NCI-H510A (cell line): Measurements from ENCODE around the gene GPR171.

Experiments
- DNase-seq: peaks from one replicate; lab custom pipeline; 2025; lab: John Stamatoyannopoulos, UW

Gene GPR171

DNA sequence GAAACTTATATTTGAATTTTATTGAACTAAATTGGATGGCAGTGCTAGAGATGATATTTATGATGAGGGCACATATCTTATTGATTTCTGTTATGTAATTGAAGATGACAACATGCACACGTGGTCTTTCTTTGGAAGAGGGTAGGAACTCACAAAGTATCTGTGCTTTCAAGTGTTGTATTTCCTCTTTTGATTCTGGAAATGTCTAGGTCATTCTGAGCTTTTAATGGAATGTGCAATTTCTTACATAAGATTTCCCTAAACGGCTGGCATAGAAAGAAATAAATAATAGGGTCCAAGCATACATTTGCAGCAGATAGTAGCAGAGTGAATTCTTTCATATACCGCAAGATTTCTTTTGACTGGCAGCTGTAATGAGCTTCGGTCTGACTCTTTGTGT is 10.1 kb upstream of the GPR171 start:
- DNase-seq = no peak

DNA sequence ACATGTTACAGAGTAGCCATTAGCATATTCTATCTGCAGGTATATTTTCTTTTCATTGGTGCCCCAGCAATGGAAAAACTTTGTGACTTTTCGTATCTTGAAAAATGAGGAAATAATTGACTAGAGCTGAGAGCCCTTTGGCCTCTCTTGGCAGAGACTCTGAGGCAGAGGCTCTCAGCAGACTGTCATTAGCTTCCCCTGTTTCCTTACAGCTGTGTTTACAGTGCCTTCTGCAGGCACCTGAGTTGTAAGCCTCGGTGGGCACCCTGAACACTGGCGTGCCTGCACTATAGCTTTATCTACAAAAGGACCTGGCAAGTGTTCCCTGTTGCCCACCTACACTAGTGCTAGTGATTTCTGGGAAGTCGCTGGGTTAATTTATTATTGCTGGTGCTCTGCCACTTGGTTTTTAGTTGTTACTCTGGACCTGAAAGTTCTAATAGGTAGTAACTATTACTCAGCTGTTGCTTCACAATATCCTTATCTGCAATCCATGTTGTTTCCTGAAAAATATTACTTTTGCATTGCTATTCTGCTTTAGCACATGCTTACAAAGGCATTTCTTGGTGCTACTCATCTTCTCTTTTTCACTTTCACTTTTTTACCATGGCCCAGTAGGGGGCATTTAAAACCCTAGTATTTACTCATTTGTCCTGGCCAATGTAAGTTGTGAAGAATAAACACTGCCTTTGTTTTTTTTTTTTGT is 7.8 kb upstream of the GPR171 start:
- DNase-seq = no peak

DNA sequence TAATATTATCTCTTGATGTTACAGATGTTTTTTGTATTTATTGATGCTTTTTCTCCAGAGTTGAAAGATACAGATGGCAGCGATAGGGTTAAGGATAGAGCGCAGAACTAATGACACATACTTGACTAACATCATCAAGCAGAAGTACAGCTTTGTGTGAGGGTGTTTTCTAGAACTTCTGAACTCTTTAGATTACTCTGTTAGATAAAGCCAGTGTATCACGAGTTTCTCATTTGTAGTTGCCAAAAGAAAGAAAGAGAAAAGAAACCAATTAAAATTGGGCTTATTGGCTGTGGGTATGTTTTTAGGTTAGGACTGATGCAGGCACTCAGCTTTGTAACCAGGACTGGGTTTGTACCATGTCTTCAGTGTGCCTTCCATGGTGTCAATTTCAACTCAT is 6.6 kb upstream of the GPR171 start:
- DNase-seq = no peak

DNA sequence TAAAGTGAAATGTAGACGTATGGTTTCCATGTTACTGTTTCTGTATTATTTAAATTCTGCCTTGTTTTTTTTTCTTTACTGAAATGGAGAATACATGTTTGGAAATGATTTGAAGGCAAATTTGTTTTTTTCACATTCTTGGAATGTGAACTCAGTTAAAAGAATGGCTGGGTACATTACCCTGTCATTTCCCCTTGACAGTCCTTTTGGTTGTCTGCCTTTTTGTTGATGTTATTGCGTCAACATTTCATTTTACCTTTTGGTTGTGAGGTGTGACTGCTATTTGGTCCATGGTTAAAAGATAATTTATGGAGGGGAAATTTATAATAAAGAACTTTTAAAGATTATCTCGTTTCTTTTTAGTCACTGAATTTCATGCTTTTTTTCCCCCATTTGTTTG is 3.2 kb upstream of the GPR171 start:
- DNase-seq = no peak

DNA sequence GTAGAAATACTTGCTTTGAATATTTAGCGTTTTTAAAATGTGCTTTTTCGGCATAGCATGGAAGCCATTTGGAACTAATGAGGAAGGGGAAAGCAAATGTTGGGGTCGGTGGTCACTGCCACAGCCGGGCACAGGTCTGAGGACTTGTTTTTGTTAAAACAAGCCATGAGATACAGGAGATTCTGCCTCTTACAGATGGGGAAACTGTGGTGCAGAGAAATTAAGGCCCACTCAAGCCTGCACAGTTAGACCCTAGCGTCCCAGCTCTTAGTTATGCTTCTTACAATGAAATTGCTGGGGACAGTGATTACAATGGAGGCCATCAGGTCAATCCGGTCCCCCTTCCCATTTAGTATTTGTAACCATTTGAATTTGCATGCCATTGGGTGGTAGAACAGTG is 2.5 kb upstream of the GPR171 start:
- no peak for DNase-seq

DNA sequence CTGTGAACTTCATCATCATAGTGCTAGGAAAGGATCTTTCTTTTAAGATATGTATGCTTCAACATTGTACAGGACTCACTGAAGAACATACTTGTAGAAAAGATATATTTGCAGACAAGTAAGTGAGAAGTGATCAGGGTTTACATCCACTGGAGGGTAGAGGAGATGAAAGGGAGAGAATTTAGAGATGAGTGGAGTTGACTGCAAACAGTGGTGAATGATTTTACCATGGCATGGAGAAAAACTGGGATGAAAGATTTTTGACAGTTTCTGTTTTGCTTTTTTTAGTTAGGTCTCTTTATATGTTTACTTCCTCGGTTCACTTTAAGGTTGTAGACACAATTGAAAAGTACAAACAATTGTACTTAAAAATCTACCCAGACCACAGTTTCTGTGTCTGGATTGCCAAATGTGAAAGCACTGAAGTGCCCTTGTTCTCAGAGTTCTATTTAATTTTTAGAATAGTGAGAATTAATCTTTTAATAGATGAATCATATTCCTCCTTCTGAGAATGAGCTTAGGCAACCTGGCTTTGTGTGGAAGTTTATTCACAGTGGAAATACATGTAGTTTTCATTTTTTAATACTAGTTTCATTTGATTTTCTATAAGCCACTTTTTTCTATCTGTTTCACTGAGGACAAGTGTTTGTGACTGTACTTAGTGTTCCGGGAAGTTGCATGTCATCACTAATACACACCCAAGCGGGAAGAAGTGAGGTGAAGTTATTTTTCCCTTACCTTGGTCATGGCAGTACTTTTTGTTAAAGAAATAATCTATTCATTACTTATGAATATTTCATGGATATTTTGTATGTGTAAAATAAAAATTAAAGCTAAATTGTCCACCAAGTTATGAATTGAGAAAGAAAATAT is 1.8 kb upstream of the GPR171 start:
- no peak for DNase-seq

DNA sequence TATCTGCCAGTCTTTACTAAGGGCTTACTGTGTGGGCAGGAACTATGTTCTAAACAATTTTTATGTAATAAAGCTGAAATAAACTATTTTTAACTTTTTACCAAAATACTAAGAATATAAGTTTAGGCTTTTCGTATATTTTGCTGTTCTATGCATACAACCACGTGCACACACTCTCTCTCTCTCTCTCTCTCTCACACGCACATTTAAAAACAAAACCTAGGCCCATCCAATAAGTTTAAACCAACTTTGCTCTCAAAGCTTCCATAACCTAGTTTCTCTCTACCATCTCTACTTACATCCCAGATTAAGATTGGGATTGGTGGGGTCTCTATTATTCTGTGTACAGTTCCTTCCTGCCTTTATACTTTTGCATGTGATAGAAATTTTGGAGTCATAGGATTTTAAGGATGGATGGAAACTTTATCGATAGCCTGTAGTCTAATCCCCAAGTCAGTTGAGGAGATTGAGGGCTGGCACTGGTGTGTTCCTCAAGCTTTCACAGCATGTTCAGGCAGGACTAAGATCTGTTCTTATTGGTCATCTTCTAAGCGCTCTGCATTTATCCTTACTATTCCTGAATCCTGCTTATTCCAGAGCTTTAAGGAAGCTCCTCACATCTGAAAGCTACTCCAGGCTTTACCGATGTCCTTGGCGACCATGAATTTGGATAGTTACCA is 1.8 kb downstream of the GPR171 start:
- no peak for DNase-seq

DNA sequence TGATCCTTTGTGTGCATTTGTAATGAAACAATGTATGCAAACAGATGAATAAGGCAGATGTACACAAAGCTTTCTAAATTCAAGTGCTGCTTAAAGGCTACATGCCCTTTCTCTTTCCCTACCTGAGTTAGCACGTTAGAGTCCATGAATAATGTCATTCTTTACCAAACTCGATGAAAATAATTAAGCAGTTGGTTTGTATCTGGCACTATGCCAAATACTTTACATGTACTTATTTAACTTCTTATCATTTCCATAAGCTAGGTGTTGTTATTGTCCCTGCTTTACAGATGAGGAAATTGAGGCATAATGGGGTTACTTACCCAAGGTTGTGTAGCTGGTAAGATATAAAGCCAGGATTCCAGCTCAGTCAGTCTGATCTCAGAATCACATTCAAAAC is 2.4 kb downstream of the GPR171 start:
- DNase-seq = no peak

DNA sequence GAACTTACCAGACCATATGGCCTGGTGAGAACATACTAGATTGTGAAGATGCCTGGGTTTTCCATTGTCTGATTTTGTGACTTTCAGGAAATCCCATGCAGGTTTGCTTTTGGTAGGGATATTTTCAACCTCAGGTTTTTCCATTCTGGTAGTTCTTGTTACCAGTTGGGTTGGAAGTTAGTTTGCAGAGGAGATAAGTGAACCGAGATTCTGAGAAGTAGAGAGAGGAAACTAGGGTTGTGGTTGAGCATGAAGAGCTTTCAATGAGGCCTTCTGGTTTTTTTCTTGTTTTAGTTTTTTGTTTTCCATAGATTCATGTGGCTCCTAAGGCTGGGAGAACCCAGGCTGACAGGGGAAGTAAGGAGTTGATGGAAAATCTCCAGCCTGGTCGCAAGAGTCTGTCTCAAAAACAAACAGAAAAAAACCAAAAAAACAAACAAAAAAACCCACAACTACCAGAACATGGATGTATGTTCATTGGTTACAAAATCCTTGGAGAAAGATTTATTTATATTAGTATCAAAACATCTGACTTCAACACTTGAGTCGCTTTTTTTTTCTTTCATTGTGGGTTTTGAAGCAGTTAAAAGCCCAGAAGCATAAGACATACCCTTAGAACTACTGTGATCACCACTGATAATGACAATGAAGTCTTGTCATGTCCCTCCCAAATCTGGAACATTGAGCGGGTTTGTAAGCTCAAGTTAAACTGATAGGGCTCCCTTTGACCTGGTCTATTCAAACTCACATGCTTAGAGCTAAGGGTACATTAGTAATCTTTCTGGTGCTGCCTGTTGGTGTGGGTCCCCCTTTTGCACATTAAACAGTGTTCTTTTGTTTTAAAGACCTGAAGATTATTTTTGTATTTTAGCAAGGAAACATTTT is 3.2 kb downstream of the GPR171 start:
- DNase-seq = no peak

DNA sequence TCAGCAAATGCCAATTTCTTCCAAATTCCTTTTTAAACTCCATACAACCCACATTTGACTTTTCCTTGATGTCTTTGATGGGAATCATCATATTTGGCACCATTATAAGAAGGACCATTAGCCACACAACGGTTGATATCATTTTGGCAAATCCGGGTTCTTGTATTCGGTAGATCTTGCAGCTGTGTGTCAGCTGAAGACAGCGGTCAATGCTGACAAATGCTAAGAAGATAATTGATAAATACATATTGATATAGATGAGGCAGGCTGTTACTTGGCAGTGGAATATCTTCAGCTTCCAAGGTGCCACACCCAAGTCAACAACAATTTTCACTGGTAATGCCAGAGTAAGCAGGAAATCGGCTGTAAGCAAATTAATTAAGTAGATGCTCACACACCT is 4.2 kb downstream of the GPR171 start:
- DNase-seq = no peak

DNA sequence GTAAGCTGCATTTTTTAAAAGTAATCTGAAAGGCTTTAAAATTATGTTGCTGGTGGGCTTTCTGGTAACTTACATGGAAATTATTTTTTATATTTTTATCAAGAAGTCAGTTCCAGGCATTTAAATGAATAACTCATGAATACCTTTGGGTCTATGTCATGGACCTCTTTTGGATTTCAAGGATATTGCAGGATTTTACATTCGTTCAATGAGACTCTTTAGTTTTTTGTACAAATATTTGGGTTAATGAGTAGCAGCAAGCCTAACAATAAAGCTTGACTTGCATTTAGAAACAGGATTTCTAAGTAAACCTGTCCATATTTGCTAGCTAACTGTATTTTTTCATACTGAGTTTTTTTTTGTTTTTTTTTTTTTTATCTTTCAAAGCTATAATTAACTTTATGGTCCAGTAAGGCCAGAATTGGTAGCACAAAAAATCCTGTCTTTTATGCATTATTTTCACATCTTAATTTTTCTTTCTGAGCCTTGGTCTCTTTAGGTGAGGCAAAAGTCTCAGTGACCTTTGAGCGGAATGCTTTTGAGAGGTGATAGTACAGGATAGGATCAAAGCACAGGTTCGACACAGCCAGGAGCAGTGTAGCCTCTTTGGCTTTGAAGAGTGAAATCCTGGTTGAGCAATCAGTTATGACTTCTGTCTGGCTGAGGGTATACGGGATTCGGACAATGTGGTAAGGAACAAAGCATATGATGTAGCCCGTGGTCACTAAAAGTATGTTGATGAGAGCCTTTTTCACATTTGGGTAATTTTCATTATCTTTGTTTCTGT is 4.8 kb downstream of the GPR171 start:
- DNase-seq = no peak

DNA sequence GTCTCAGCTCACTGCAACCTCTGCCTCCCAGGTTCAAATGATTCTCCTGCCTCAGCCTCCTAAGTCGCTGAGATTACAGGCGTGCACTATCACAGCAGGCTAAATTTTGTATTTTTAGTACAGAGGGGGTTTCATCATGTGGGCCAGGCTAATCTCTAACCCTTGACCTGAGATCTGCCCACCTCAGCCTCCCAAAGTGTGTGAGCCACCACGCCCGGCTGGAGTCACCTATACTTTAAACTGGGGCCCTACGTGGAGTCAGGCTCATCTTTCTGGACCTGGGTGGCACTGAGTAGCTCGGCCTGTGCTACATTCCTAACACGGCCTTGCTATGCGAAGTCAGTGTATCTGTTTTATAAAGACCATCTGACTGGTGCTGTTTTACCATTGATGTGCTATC is 5.8 kb downstream of the GPR171 start:
- DNase-seq = no peak

DNA sequence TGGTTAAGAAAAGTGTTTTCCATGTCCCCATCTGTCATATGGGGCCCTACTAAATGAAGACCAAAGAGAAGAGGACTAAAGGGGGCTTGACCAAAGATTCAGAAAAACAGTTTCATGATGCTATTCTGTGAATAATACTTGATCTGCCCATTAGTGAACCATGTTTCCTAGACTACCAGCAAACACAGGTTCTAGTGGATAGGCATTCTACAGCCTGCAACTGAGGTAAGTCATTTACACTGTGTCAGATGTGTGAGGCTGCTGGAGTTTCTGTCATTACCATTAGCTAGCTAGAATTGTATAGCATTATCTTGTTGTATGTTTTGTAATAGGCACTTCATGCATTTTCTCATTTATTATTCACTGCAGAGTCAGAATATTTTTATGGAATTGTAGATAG is 6.6 kb downstream of the GPR171 start:
- DNase-seq = no peak

DNA sequence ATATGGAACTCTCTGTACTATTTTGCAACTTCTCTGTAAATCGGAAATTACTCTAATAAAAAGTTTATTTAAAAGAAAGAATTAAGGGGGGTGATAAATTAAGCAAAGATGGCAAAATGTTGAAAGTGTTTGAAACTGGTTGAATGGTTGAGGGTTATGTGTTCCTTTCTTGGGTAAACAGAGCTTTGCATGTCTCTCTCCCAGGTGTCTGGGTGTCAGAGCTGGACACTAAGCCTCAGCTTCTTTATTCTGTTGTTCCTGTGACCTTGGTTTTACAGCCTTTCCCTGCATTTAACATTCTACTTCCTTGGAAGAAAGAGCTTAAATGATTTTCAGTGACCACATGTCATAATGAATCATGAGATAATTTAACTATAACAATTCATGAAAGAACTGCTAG is 7.2 kb downstream of the GPR171 start:
- no peak for DNase-seq

DNA sequence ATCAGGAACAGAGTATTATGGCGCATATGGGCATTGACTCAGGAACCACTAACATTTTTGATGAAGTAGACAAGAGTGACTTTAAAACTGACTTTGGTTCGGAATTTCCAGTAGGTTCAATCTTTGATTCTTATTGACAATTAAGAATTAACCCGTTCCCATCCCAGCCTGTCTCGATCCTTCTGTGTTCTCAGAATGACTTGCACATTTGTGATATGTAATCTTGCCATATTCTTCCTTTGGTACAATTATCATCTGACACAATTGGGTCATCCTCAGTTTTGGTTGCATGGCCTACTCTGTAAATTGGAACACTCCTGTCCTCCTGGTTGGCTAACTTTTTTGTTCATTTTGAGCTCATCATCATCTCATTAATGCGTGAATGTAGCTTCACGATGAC is 10.5 kb downstream of the GPR171 start:
- DNase-seq = no peak

DNA sequence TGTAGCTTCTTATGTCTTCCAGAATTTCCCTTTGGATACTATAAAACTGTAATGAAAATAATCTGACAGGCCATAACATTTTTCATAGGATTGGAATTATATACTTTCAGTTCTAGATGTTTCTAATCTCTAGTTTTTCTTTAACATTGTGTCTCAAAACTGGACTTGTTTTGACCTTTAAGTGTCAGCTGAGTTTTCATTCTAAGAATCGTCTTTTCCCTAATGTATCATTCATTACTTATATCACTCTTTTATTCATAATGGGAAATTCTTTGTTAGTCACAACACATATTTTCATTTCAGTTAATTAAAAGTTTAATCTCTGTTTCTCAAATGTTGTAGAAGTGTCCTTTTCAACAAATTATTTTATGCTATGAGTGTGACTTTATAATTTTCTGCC is 11.9 kb downstream of the GPR171 start:
- DNase-seq = no peak

DNA sequence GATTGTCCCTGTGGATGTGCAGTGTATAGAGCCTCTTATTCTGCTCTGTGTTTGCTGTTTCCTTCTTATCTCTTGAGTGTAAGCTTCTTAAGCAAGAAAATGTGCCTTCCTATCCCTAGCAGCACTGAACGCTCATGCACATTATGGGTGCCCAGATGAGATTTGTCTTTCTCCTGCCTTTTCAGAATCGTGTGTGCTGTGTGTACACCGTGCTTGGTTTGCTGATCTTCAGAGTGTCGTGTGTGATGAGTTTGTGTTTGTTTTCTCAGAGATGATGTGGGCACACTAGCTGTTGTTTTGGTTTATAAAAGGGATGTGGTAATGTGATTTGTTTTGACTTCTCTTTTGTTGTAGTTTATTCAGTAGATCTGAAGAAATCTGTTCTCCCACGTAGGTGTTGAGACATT is 19.7 kb downstream of the GPR171 start:
- DNase-seq = no peak

DNA sequence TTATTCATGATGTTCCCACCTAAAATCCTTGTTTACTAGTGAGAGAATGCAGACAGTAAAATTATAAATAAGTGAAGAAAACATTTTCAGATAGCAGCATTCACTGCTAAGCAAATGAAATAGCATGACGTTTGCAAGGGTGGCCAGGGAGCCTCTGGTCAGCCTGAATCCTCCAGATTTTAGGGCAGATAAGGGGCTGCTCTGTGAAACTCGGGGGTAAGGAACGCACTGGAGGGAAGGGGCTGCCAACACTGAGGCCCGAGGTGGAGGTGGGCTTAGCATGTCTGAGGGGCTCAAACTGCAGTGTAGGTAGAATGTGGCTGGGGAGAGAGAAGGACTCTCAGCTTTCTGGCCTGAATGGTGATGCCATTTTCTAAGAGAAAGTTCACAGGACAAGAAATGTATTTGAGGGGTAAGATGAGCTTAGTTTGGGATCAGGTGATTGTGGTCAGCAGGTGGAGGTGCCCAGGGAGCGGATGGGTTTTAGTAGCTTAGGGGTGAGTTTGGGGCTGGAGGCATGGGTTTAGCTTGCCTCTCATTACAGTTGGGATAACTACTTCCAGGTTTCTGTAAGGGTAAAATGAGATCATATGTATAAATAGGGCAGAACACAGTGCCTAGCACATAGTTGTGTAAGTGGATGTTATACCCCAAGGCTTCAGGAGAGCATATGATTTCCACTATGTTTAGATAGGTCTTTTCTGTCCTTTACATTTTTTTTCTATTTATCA is 20.5 kb downstream of the GPR171 start:
- DNase-seq = no peak

DNA sequence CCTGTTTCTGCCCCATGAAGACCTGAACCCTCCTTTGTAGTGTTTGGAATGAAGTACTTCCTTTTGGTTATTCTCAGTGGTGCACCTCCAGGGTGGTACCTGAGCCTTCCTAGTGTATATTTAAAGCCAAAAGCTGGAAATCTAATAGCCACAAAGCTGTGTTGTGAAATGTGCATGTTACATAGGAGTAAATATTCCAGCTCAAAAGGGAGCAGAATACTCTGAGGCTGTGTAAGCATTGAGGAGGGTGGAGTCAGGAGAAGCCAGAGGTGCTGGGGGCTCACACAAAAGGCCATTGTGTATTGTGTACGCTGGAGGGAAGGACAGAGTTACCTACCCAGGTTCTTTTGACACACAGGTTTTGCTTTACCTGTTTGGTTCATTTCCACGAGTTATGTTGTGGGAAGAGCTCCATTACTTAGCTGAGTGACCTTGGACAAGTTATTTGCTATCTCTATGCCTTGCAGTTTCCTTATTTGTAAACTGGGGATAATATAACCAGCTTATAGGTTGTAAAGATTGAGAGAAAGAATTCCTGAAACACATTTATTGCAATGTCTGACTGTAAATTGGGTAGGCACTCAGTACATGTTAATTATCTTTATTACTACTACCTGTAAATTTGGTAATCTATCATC is 24.7 kb downstream of the GPR171 start:
- DNase-seq = no peak

DNA sequence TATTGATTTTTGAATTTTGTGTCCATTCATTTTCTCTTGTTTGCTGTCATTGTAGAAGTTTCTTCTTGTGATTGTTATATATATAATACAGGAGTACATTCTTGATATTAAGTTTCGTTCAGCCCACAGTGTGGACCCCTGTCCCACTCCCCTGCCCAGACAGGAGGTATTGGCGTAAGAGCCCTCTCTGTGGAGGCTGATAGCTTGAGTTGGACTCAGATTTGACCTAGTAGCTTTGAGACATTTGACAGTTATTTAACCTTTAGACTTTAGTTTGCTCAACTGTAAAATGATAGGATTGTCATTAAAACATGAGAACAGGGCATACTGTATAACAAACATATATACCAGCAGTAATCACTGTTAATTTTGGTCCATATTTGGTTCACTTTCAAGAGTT is 27.1 kb downstream of the GPR171 start:
- no peak for DNase-seq
